Vagina (tissue), 2 donors: ENCODE data around the gene YIF1B. TPM values are rescaled to one million over a fixed set of nuclear protein-coding genes. Genes with fewer than 3 reads are reported as not detected.

Source experiments
- DNase-seq, 2 donors: peaks; one replicate each; pipeline ENCODE4 v3.0.0-alpha.2; 2017; ENCODE audit errors: extremely low spot score in 2 of 2
- H3K27ac ChIP-seq: fragments of 200-600 bp; sonication (generic); one replicate; pipeline ENCODE4 v1.5.1; 2019
- H3K27me3 ChIP-seq: fragments of 200-600 bp; sonication (generic); one replicate; pipeline ENCODE4 v1.5.1; 2019
- H3K36me3 ChIP-seq, 2 donors: fragments of 200-600 bp; sonication (generic); one replicate each; pipeline ENCODE4 v1.5.1; 2017 to 2019
- H3K4me1 ChIP-seq: fragments of 200-600 bp; sonication (generic); one replicate; pipeline ENCODE4 v1.5.1; 2019
- H3K4me3 ChIP-seq, 2 donors: fragments of 200-600 bp; sonication (generic); 1 replicate in 1 of 2; 2 replicates in 1 of 2; pipeline ENCODE4 v1.5.1; 2016 to 2019
- H3K9me3 ChIP-seq: fragments of 200-600 bp; sonication (generic); one replicate; pipeline ENCODE4 v1.5.1; 2019
- POLR2A ChIP-seq, 2 donors: fragments of 450-650 bp; IDR thresholded peaks; one replicate each; pipeline ENCODE4 v1.6.1; 2017; ENCODE audit warnings: antibody characterized with exemption in 2 of 2, mild to moderate bottlenecking in 2 of 2, moderate library complexity in 2 of 2
- POLR2AphosphoS5 ChIP-seq, 2 donors: sonication (generic); formaldehyde crosslinking; IDR thresholded peaks; one replicate each; pipeline ENCODE4 v1.9.0; 2017; ENCODE audit warnings: antibody characterized with exemption in 2 of 2, mild to moderate bottlenecking in 2 of 2, low read depth in 1 of 2; ENCODE audit not compliant: insufficient read depth in 1 of 2
- intact Hi-C: fragments of 100-400 bp; cut with DNase I; formaldehyde crosslinking; loops from one replicate; pipeline ENCODE4 v1.15.1; 2023
- total RNA-seq: library from RNA; depleted of rRNA; stranded (reverse); fragments of >200 nt; gene quantifications from one replicate; pipeline ENCODE4 v1.2.3, GENCODE V29; 2016
- TF ChIP-seq, protein P1 (sequence below), 3 experiments: fragments of 450-650 bp in 2 of 3; fragments of 200-600 bp in 1 of 3; sonication (generic) in 1 of 3; IDR thresholded peaks; one replicate each; pipeline ENCODE4 v1.5.1; 2017 to 2019; ENCODE audit warnings: antibody characterized with exemption in 3 of 3, mild to moderate bottlenecking in 2 of 3, moderate library complexity in 2 of 3

The YIF1B gene
- total RNA-seq, 1 donor from 2014 or later, result 32.9 TPM

DNA sequence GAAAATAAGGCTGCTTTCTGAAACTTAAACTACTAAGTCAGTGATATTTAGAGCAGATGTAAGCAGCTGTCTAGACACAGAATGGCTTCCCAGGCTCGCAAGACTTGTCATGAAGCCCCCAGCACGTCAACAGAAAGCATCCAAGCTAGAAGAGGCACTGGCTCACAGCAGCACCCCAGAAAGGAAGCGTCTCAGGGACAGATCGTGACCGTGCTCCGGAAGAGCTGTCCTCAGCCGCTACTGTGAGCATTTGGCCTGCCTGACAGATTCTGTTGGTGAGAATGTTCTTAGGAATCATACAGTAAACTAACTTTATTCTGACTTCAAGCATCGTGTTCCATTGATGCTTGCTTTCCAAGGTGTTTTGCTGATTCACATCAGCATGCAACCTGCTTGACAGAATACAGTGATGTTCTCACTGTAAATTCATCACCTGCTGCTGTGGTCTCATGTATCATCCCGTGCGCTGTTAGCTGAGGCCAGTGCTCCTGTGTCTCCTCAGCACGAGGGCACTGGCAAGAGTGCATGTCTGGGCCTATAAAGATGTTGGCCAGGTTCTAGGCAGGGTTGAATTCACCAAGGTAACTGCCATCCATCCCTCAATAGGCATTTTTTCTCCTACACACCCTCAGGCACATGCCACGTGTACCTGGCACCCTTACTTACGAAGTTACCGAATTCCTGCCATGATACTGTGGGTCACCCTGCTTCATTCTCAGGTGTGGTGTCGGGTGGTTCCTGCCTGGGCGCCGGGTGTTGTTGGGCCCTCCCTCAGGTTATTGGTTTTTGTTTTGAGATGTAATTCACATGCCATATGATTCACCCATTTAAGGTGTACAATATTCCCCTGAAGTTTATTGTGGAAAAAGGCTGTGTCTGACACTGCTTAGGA, 35.5 kb downstream of the YIF1B start:
- intact Hi-C loops, result no loop called here
- peaks cover 40% of the 10 kb centered on the region for H3K4me1 ChIP-seq
- no peak for DNase-seq
- TF ChIP-seq POLR2AphosphoS5 (IDR thresholded peaks at IDR 0.05; ENCODE audit: insufficient read depth in 1 of 2, low read depth in 1 of 2) (no peak), POLR2A (IDR thresholded peaks at IDR 0.05) (no peak)
- TF ChIP-seq, protein P1, sequence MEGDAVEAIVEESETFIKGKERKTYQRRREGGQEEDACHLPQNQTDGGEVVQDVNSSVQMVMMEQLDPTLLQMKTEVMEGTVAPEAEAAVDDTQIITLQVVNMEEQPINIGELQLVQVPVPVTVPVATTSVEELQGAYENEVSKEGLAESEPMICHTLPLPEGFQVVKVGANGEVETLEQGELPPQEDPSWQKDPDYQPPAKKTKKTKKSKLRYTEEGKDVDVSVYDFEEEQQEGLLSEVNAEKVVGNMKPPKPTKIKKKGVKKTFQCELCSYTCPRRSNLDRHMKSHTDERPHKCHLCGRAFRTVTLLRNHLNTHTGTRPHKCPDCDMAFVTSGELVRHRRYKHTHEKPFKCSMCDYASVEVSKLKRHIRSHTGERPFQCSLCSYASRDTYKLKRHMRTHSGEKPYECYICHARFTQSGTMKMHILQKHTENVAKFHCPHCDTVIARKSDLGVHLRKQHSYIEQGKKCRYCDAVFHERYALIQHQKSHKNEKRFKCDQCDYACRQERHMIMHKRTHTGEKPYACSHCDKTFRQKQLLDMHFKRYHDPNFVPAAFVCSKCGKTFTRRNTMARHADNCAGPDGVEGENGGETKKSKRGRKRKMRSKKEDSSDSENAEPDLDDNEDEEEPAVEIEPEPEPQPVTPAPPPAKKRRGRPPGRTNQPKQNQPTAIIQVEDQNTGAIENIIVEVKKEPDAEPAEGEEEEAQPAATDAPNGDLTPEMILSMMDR (IDR thresholded peaks at IDR 0.05), result no peak
- no peak overlapping the region for H3K27ac ChIP-seq
- H3K27me3 ChIP-seq, result no peaks in the 10 kb centered on the region
- H3K36me3 ChIP-seq, result no peaks in the 10 kb centered on the region
- no peak overlapping the region for H3K4me3 ChIP-seq
- no peaks in the 10 kb centered on the region for H3K9me3 ChIP-seq

DNA sequence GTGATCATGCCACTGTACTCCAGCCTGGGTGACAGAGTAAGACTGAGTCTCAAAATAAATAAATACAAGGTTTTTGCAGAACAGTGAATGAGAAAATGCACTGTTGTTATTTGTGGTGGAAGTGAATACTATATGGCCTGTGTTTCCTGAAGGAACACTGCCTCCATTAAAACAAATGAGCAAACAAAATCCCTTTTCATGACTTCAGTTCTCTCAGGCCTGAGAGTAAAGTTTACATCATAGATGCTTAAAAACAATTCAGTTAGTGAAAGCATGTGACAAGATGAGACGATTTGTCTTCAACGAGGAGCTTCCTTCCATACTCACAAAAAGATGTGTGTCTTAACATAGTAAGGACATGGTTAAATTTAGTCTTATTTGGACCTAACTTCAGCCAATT, 37.0 kb downstream of the YIF1B start:
- H3K27ac ChIP-seq, result peak overlapping the region; percentile 56
- peaks cover 37% of the 10 kb centered on the region for H3K4me1 ChIP-seq

DNA sequence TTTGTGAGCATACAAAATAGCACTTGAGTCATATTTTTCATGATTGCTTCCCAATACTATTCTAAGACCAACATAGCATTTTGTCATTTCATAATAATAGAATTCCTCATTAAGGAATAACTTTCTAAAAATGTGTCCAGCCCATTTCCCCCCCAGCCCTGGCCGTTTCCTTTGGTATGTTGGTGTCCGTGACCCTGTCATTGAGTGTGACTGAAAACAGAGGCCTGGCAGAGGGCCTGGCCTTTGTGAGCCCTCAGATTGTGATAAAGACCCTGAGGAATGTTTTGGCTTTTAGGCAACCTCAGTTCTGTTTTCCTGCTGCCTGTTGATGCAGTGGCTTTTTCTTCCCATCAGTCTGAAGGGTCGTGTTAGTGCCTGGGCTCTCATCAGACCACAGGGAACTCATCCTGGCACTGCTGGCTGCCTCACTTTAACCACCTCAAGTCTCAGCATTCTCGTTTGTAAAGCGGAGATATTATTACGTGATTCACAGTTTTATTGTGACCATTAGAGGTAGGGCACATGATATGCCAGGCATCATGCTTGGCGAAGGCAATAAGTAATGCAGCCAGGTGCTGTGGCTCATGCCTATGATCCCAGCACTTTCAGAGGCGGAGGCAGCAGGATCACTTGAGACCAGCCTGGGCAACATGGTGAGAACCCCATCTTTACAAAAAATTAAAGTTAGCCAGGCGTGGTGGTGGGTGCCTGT, 37.6 kb downstream of the YIF1B start:
- Histone ChIP-seq H3K27ac (peak overlapping the region; percentile 56), H3K36me3 (no peaks in the 10 kb centered on the region), H3K9me3 (no peaks in the 10 kb centered on the region), H3K27me3 (no peaks in the 10 kb centered on the region), H3K4me3 (no peak overlapping the region), H3K4me1 (peaks cover 37% of the 10 kb centered on the region)
- intact Hi-C loops, result no loop called here
- DNase-seq, result no peak
- peak in 1 of 2 donors; percentile 46 for TF ChIP-seq POLR2AphosphoS5 (IDR thresholded peaks at IDR 0.05; ENCODE audit: insufficient read depth in 1 of 2, low read depth in 1 of 2)
- TF ChIP-seq, protein P1 (IDR thresholded peaks at IDR 0.05), result no peak

More for the DNA sequence above, 37.0 kb downstream of the YIF1B start:
- H3K27me3 ChIP-seq, result no peaks in the 10 kb centered on the region
- no peak overlapping the region for H3K4me3 ChIP-seq
- no peak for DNase-seq
- intact Hi-C loops, result no loop called here
- TF ChIP-seq POLR2A (IDR thresholded peaks at IDR 0.05) (no peak), POLR2AphosphoS5 (IDR thresholded peaks at IDR 0.05; ENCODE audit: insufficient read depth in 1 of 2, low read depth in 1 of 2) (no peak)
- TF ChIP-seq, protein P1 (IDR thresholded peaks at IDR 0.05), result no peak
- no peaks in the 10 kb centered on the region for H3K36me3 ChIP-seq
- no peaks in the 10 kb centered on the region for H3K9me3 ChIP-seq

DNA sequence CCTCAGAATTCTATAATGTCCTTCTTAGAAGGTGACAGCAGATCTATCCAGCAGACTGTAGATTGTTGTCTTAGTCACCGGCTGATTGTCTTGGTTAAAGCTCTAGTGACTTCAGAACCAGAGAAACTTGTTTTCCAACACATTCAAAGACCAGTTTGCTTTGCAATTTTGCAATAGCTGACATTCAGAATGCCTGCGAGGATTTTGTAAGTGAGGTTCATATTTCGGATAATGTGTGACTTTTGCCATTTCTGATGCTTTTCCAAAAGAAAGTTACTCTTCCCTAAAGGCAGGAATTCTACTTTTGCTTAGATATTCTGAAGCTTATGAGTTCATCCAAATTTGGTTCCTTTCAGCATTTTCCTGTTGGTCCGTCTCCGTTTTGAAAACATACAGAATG, 38.2 kb downstream of the YIF1B start:
- Histone ChIP-seq H3K9me3 (no peaks in the 10 kb centered on the region), H3K27me3 (no peaks in the 10 kb centered on the region), H3K4me1 (peaks cover 37% of the 10 kb centered on the region), H3K27ac (peak overlapping the region; percentile 56), H3K4me3 (no peak overlapping the region), H3K36me3 (no peaks in the 10 kb centered on the region)
- intact Hi-C loops, result no loop called here
- no peak for DNase-seq
- TF ChIP-seq POLR2AphosphoS5 (IDR thresholded peaks at IDR 0.05; ENCODE audit: insufficient read depth in 1 of 2, low read depth in 1 of 2), result no peak
- TF ChIP-seq POLR2A (IDR thresholded peaks at IDR 0.05), result no peak
- TF ChIP-seq, protein P1 (IDR thresholded peaks at IDR 0.05), result no peak
